Hepatocyte (in vitro differentiated cells): ENCODE data around the gene NAPSA. TPM values are rescaled to one million over a fixed set of nuclear protein-coding genes. Genes with fewer than 3 reads are reported as not detected.

Experiments used
- DNase-seq: peaks from one replicate; pipeline ENCODE4 v3.0.0-alpha.2; 2016; ENCODE audit warnings: low spot score
- H2AFZ ChIP-seq: fragments of 200-600 bp; sonication (generic); 2 replicates; pipeline ENCODE4 v1.6.0; 2016; ENCODE audit warnings: antibody characterized with exemption, mild to moderate bottlenecking
- H3K27ac ChIP-seq: fragments of 200-600 bp; sonication (generic); 2 replicates; pipeline ENCODE4 v1.5.1; 2016; ENCODE audit warnings: mild to moderate bottlenecking
- H3K27me3 ChIP-seq: fragments of 200-600 bp; sonication (generic); 2 replicates; pipeline ENCODE4 v1.6.1; 2016
- H3K36me3 ChIP-seq: fragments of 200-600 bp; sonication (generic); replicated peaks from 2 replicates; pipeline ENCODE4 v1.5.1; 2016; ENCODE audit warnings: low read depth; ENCODE audit not compliant: insufficient read depth
- H3K4me1 ChIP-seq: fragments of 200-600 bp; sonication (generic); 2 replicates; pipeline ENCODE4 v1.5.1; 2016; ENCODE audit warnings: mild to moderate bottlenecking, moderate library complexity; ENCODE audit not compliant: insufficient read depth
- H3K4me2 ChIP-seq: fragments of 200-600 bp; sonication (generic); 2 replicates; pipeline ENCODE4 v1.6.0; 2016
- H3K4me3 ChIP-seq: fragments of 200-600 bp; sonication (generic); 2 replicates; pipeline ENCODE4 v1.5.1; 2016; ENCODE audit warnings: mild to moderate bottlenecking
- H3K79me2 ChIP-seq: fragments of 200-600 bp; sonication (generic); 2 replicates; pipeline ENCODE4 v1.6.0; 2017; ENCODE audit warnings: mild to moderate bottlenecking
- H3K9me2 ChIP-seq: fragments of 200-600 bp; sonication (generic); replicated peaks from 2 replicates; pipeline ENCODE4 v1.6.0; 2017; ENCODE audit warnings: mild to moderate bottlenecking; ENCODE audit not compliant: insufficient read depth
- H3K9me3 ChIP-seq: fragments of 200-600 bp; sonication (generic); 2 replicates; pipeline ENCODE4 v1.5.1; 2016; ENCODE audit warnings: low read depth, mild to moderate bottlenecking
- H4K20me1 ChIP-seq: fragments of 200-600 bp; sonication (generic); 2 replicates; pipeline ENCODE4 v1.6.0; 2016; ENCODE audit warnings: mild to moderate bottlenecking; ENCODE audit not compliant: insufficient read depth, poor library complexity, severe bottlenecking
- CTCF ChIP-seq: fragments of 200-600 bp; sonication (generic); IDR thresholded peaks from 2 replicates; pipeline ENCODE4 v1.5.1; 2016; ENCODE audit warnings: antibody characterized with exemption, mild to moderate bottlenecking; ENCODE audit not compliant: poor library complexity
- EZH2 ChIP-seq: fragments of 200-600 bp; sonication (generic); IDR thresholded peaks from 2 replicates; pipeline ENCODE4 v1.6.1; 2016; ENCODE audit warnings: antibody characterized with exemption, mild to moderate bottlenecking, borderline replicate concordance
- EZH2phosphoT487 ChIP-seq: fragments of 200-600 bp; sonication (generic); IDR thresholded peaks from one replicate; pipeline ENCODE4 v1.6.1; 2018; ENCODE audit warnings: antibody characterized with exemption, mild to moderate bottlenecking, low read depth, moderate library complexity; ENCODE audit not compliant: unreplicated experiment, severe bottlenecking
- WGBS: methylation state at CpG from one replicate; pipeline ENCODE4 v1.1.6; 2016; ENCODE audit warnings: low lambda C conversion rate; ENCODE audit errors: missing lambda C conversion rate; 5-methylcytosine and 5-hydroxymethylcytosine counted together
- polyA plus RNA-seq: library from polyadenylated mRNA; unstranded; fragments of >200 nt; fragmentation: Nextera tagmentation; extraction: Ambion mirVana; gene quantifications from 2 replicates; pipeline ENCODE4 v1.2.1, GENCODE V29; 2016
- total RNA-seq: library from RNA; depleted of rRNA; stranded (reverse); fragments of >200 nt; gene quantifications from 2 replicates; pipeline ENCODE4 v1.2.3, GENCODE V29; 2014

NAPSA gene
- total and polyA plus RNA-seq, 2 experiments from 2014 or later: 2.7 to 7.3 TPM

DNA sequence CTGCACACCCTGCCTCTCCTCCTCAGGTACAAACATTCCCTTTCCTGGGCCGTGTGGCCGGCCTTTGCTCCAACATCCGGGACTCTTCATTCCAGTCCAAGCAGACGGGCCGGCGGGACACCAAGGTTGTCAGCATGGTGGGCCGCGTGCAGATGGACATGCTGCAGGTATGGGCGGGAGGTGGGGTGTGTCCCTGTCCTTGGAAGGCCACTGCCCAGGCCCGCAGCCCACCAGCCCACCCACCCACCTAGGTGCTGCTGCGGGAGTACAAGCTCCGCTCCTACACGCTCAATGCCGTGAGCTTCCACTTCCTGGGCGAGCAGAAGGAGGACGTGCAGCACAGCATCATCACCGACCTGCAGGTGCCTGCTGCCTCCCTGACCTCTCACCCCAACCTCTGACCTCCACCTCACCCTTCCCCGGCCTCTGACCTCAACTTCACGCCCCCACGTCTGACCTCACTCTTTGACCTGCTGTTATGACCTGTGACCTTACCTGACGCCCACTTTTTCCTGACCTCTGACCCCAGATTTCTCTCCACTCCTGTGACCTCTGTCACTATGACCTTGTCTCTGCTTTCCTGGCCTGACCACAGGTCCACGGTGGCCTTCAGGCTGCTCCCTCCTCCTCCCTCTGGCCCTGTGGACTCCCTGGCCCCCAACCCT lies 40.8 kb upstream of the NAPSA start:
- DNase-seq: no peak
- Histone ChIP-seq H3K27me3 (no peaks in the 10 kb centered on the region), H3K4me1 (no peaks in the 10 kb centered on the region), H3K4me3 (no peak overlapping the region), H3K4me2 (no peak overlapping the region), H3K9me3 (no peaks in the 10 kb centered on the region), H4K20me1 (no peaks in the 10 kb centered on the region), H3K36me3 (no peaks in the 10 kb centered on the region), H2AFZ (no peak overlapping the region), H3K79me2 (no peaks in the 10 kb centered on the region), H3K9me2 (no peaks in the 10 kb centered on the region), H3K27ac (no peak overlapping the region)
- no peak for TF ChIP-seq CTCF
- no peak for TF ChIP-seq EZH2phosphoT487
- no peak for TF ChIP-seq EZH2
- WGBS: 93% methylated on average over 21 of the region's 22 CpGs

DNA sequence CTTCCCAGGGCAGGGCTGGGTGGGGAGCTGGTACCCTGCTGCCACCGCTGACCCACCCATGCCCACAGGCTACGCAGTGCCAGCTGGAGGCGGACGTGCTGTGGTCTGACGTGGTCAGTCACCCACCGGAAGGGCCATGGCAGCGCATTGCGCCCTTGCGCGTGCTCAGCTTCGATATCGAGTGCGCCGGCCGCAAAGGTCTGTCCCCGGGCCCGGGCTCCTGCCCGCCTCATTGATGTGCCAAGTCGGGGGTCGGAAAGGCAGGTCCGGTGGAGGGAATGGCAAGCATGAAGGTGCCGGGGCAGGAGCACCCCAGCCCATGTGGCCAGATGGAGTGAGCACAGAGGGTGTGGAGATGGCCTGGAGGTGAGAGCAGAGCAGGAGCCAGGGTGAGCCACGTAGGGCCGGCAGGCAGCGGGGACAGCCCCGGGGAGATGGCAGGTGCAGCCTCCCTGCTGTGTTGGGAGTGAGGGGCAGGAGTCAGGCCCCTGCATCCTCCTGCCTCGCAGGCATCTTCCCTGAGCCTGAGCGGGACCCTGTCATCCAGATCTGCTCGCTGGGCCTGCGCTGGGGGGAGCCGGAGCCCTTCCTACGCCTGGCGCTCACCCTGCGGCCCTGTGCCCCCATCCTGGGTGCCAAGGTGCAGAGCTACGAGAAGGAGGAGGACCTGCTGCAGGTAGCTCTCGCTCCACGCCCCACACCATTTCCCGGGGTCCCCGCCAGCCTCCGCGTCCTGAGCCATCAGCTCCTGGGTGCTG lies 37.3 kb upstream of the NAPSA start:
- H4K20me1 ChIP-seq: no peaks in the 10 kb centered on the region
- no peaks in the 10 kb centered on the region for H3K79me2 ChIP-seq
- no peaks in the 10 kb centered on the region for H3K9me2 ChIP-seq
- H3K27ac ChIP-seq: no peak overlapping the region
- no peak for DNase-seq
- H3K9me3 ChIP-seq: no peaks in the 10 kb centered on the region
- H3K27me3 ChIP-seq: no peaks in the 10 kb centered on the region
- H3K4me2 ChIP-seq: no peak overlapping the region
- H3K4me1 ChIP-seq: no peaks in the 10 kb centered on the region
- no peaks in the 10 kb centered on the region for H3K36me3 ChIP-seq
- H2AFZ ChIP-seq: no peak overlapping the region
- no peak for TF ChIP-seq CTCF
- TF ChIP-seq EZH2phosphoT487: no peak
- 98% methylated on average over 34 of the region's 41 CpGs for WGBS
- no peak overlapping the region for H3K4me3 ChIP-seq

DNA sequence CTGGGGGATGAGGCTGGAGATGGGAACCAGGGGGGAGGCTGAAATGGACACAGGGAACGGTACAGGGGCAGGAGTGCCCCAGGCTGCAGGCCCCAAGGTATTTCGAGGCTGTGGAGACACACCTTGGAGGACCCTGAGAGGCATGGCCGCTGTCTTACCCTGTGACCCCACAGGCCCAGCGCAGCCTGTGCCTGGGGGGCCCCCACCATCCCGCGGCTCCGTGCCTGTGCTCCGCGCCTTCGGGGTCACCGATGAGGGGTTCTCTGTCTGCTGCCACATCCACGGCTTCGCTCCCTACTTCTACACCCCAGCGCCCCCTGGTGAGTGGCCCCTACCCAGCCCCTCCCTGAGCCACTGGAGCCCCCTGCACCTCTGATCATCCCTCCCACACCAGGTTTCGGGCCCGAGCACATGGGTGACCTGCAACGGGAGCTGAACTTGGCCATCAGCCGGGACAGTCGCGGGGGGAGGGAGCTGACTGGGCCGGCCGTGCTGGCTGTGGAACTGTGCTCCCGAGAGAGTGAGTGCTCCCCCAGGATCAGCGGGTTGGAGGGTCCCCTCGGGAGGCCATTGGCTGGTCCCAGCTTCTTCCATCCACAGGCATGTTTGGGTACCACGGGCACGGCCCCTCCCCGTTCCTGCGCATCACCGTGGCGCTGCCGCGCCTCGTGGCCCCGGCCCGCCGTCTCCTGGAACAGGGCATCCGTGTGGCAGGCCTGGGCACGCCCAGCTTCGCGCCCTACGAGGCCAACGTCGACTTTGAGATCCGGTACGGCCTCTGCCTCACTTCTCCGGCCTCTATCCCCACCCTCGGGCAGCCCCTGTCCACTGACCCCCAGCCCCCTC lies 36.4 kb upstream of the NAPSA start:
- H3K4me3 ChIP-seq: no peak overlapping the region
- no peaks in the 10 kb centered on the region for H3K79me2 ChIP-seq
- H3K9me3 ChIP-seq: no peaks in the 10 kb centered on the region
- WGBS: 95% methylated on average over 22 of the region's 48 CpGs
- no peak for TF ChIP-seq CTCF
- TF ChIP-seq EZH2: no peak
- no peak for TF ChIP-seq EZH2phosphoT487
- no peaks in the 10 kb centered on the region for H3K9me2 ChIP-seq
- H3K36me3 ChIP-seq: no peaks in the 10 kb centered on the region
- H3K27ac ChIP-seq: no peak overlapping the region
- no peak for DNase-seq
- H3K27me3 ChIP-seq: no peaks in the 10 kb centered on the region
- H3K4me2 ChIP-seq: no peak overlapping the region
- no peak overlapping the region for H2AFZ ChIP-seq
- H4K20me1 ChIP-seq: no peaks in the 10 kb centered on the region
- no peaks in the 10 kb centered on the region for H3K4me1 ChIP-seq
